GM23248 (cell line): ENCODE results near the gene HOXC6. TPM values are rescaled to one million over a fixed set of nuclear protein-coding genes. Genes with fewer than 3 reads are reported as not detected.
A peak's percentile ranks its signal among the peaks of the same experiment; 100 is the strongest.

ENCODE experiments used
- DNase-seq: peaks from one replicate; pipeline ENCODE4 v3.0.0-alpha.2; 2015
- H2AFZ ChIP-seq: fragments of 200-600 bp; sonication (generic); 2 replicates; pipeline ENCODE4 v1.6.1; 2016; ENCODE audit warnings: antibody characterized with exemption
- H3F3A ChIP-seq: fragments of 200-600 bp; sonication (generic); 2 replicates; pipeline ENCODE4 v1.6.1; 2016; ENCODE audit warnings: mild to moderate bottlenecking, antibody characterized with exemption, mixed run types; ENCODE audit not compliant: insufficient read depth
- H3K27ac ChIP-seq: fragments of 200-600 bp; sonication (generic); 2 replicates; pipeline ENCODE4 v1.5.1; 2016; ENCODE audit warnings: mild to moderate bottlenecking
- H3K27me3 ChIP-seq: fragments of 200-600 bp; sonication (generic); replicated peaks from 2 replicates; pipeline ENCODE4 v1.6.1; 2016; ENCODE audit warnings: mild to moderate bottlenecking; ENCODE audit not compliant: insufficient read depth
- H3K36me3 ChIP-seq: fragments of 200-600 bp; sonication (generic); 2 replicates; pipeline ENCODE4 v1.6.1; 2016; ENCODE audit warnings: low read depth, mild to moderate bottlenecking
- H3K4me1 ChIP-seq: fragments of 200-600 bp; sonication (generic); 2 replicates; pipeline ENCODE4 v1.6.1; 2016; ENCODE audit warnings: mild to moderate bottlenecking; ENCODE audit not compliant: insufficient read depth
- H3K4me2 ChIP-seq: fragments of 200-600 bp; sonication (generic); one replicate; pipeline ENCODE4 v1.6.1; 2016; ENCODE audit warnings: mild to moderate bottlenecking; ENCODE audit not compliant: unreplicated experiment
- H3K4me3 ChIP-seq: fragments of 200-600 bp; sonication (generic); 2 replicates; pipeline ENCODE4 v1.5.1; 2016; ENCODE audit warnings: mild to moderate bottlenecking
- H3K79me2 ChIP-seq: fragments of 200-600 bp; sonication (generic); 2 replicates; pipeline ENCODE4 v1.6.1; 2016; ENCODE audit warnings: mild to moderate bottlenecking; ENCODE audit not compliant: insufficient read depth
- H3K9ac ChIP-seq: fragments of 200-600 bp; sonication (generic); 2 replicates; pipeline ENCODE4 v1.6.1; 2016; ENCODE audit warnings: mild to moderate bottlenecking
- H3K9me2 ChIP-seq: fragments of 200-600 bp; sonication (generic); 2 replicates; pipeline ENCODE4 v1.6.1; 2016; ENCODE audit warnings: mixed run types, mild to moderate bottlenecking, moderate library complexity; ENCODE audit not compliant: insufficient read depth
- H3K9me3 ChIP-seq: fragments of 200-600 bp; sonication (generic); one replicate; pipeline ENCODE4 v1.6.1; 2017; ENCODE audit warnings: low read depth
- H4K20me1 ChIP-seq: fragments of 200-600 bp; sonication (generic); 2 replicates; pipeline ENCODE4 v1.6.0; 2016; ENCODE audit not compliant: insufficient read depth
- EZH2 ChIP-seq: fragments of 200-600 bp; sonication (generic); IDR thresholded peaks from 2 replicates; pipeline ENCODE4 v1.6.1; 2018; ENCODE audit warnings: antibody characterized with exemption, mild to moderate bottlenecking; ENCODE audit not compliant: insufficient read depth, poor library complexity, severe bottlenecking
- EZH2phosphoT487 ChIP-seq: fragments of 200-600 bp; sonication (generic); IDR thresholded peaks from 2 replicates; pipeline ENCODE4 v1.6.1; 2018; ENCODE audit warnings: antibody characterized with exemption, moderate library complexity, mild to moderate bottlenecking, low read depth; ENCODE audit not compliant: insufficient read depth
- WGBS, 2 experiments: methylation state at CpG; one replicate each; pipeline ENCODE4 v1.1.6; 2015 to 2017; ENCODE audit warnings: low lambda C conversion rate in 2 of 2, low coverage in 1 of 2; ENCODE audit errors: missing lambda C conversion rate in 2 of 2; 5-methylcytosine and 5-hydroxymethylcytosine counted together
- in situ Hi-C: fragments of 300-500 bp; cut with MboI; formaldehyde crosslinking; loops from 2 replicates; pipeline ENCODE4 v1.15.0; 2020
- polyA plus RNA-seq: library from polyadenylated mRNA; unstranded; fragments of >200 nt; fragmentation: Nextera tagmentation; extraction: Ambion mirVana; gene quantifications from 2 replicates; pipeline ENCODE4 v1.2.1, GENCODE V29; 2016
- total RNA-seq: library from RNA; depleted of rRNA; stranded (reverse); fragments of >200 nt; shearing (Covaris generic); gene quantifications from 2 replicates; pipeline ENCODE4 v1.2.3, GENCODE V29; 2014

The HOXC6 gene
- total and polyA plus RNA-seq, 2 experiments from 2014 or later, result 3.6 to 20.5 TPM

GRCh38 chr12:53983950-53984572 lies 44.2 kb upstream of the HOXC6 start:
- in situ Hi-C loops, result no loop called here
- no peaks in the 10 kb centered on the region for H3K9me2 ChIP-seq
- no peaks in the 10 kb centered on the region for H3K9me3 ChIP-seq
- no peak overlapping the region for H3K4me2 ChIP-seq
- no peak overlapping the region for H3K9ac ChIP-seq
- 13 to 15% methylated on average over 30 of the region's 30 CpGs for WGBS, 2 experiments
- TF ChIP-seq EZH2 (peak; percentile 97), EZH2phosphoT487 (no peak; the same call in none of the 2 replicates)
- no peak for DNase-seq
- H3K4me1 ChIP-seq, result peaks cover 17% of the 10 kb centered on the region; the same call in 1 of the 2 replicates
- no peak overlapping the region for H3K4me3 ChIP-seq
- H2AFZ ChIP-seq, result no peak overlapping the region
- H3K79me2 ChIP-seq, result no peaks in the 10 kb centered on the region
- peaks cover 94% of the 10 kb centered on the region for H3K27me3 ChIP-seq
- H3K36me3 ChIP-seq, result no peaks in the 10 kb centered on the region
- no peak overlapping the region for H3K27ac ChIP-seq
- no peaks in the 10 kb centered on the region for H3F3A ChIP-seq
- no peaks in the 10 kb centered on the region for H4K20me1 ChIP-seq

- peak within 1 kb of the TSS; percentile 95 for H3K4me2 ChIP-seq
- in situ Hi-C loops, result no loop called here
- H3K27ac ChIP-seq, result no peak within 1 kb of the TSS
Observed at GRCh38 chr12:53984901-53985691, 43.1 kb upstream of the HOXC6 start, which contains the start of gene HOXC10. HOXC10 (plus strand) TSS chr12:53985146; CDS start chr12:53985260, 114 bp downstream.

GRCh38 chr12:53985692-53985993 lies 42.6 kb upstream of the HOXC6 start:
- Histone ChIP-seq H3K9me3 (no peaks in the 10 kb centered on the region), H3K36me3 (no peaks in the 10 kb centered on the region), H4K20me1 (no peaks in the 10 kb centered on the region), H3K9me2 (no peaks in the 10 kb centered on the region), H3K27me3 (peaks cover 94% of the 10 kb centered on the region), H3K79me2 (no peaks in the 10 kb centered on the region), H3F3A (no peaks in the 10 kb centered on the region), H2AFZ (peak overlapping the region; percentile 79), H3K27ac (no peak overlapping the region), H3K4me1 (peaks cover 24% of the 10 kb centered on the region), H3K4me2 (peak overlapping the region; percentile 95), H3K9ac (no peak overlapping the region), H3K4me3 (peak overlapping the region; percentile 72; the same call in 1 of the 2 replicates)
- in situ Hi-C loops, result no loop called here
- WGBS, 2 experiments, result 4 to 12% methylated on average over 20 to 21 of the region's 21 CpGs
- DNase-seq, result no peak
- TF ChIP-seq EZH2, result peak; percentile 94
- no peak for TF ChIP-seq EZH2phosphoT487

More at GRCh38 chr12:53984901-53985691, 43.1 kb upstream of the HOXC6 start, which contains the start of gene HOXC10:
- Histone ChIP-seq H3K9me2 (no peaks in the 10 kb centered on the region), H4K20me1 (no peaks in the 10 kb centered on the region), H3F3A (no peaks in the 10 kb centered on the region), H3K9ac (no peak within 1 kb of the TSS), H3K36me3 (no peaks in the 10 kb centered on the region), H3K9me3 (no peaks in the 10 kb centered on the region), H2AFZ (peak within 1 kb of the TSS; percentile 79), H3K79me2 (no peaks in the 10 kb centered on the region), H3K27me3 (peaks cover 94% of the 10 kb centered on the region), H3K4me3 (peak within 1 kb of the TSS; percentile 72), H3K4me1 (peaks cover 19% of the 10 kb centered on the region)
- WGBS, 2 experiments, result 4 to 8% methylated on average over 43 to 54 of the region's 55 CpGs
- peak; percentile 98 for DNase-seq
- no peak for TF ChIP-seq EZH2
- no peak for TF ChIP-seq EZH2phosphoT487

- Histone ChIP-seq H3K4me1 (peaks cover 26% of the 10 kb centered on the region), H3K27ac (no peak overlapping the region), H3K36me3 (no peaks in the 10 kb centered on the region), H2AFZ (peak overlapping the region; percentile 79; the same call in 1 of the 2 replicates), H3K79me2 (no peaks in the 10 kb centered on the region), H3K4me3 (peak overlapping the region; percentile 72; the same call in 1 of the 2 replicates), H3F3A (no peaks in the 10 kb centered on the region), H3K9me3 (no peaks in the 10 kb centered on the region), H3K4me2 (peak overlapping the region; percentile 95), H3K27me3 (peaks cover 94% of the 10 kb centered on the region), H3K9me2 (no peaks in the 10 kb centered on the region), H3K9ac (no peak overlapping the region), H4K20me1 (no peaks in the 10 kb centered on the region)
- in situ Hi-C loops, result no loop called here
- DNase-seq, result peak; percentile 64
- TF ChIP-seq EZH2, result peak; percentile 49
- peak; percentile 25; the same call in 1 of the 2 replicates for TF ChIP-seq EZH2phosphoT487
- 10% methylated on average over 48 to 50 of the region's 50 CpGs for WGBS, 2 experiments
Observed at GRCh38 chr12:53985994-53986685, 42.1 kb upstream of the HOXC6 start.
